Mucosa of rectum (tissue), 2 donors: ENCODE data around the gene ARAP1.

Source experiments
- H3K27ac ChIP-seq, 2 donors: one replicate each; pipeline ENCODE4 v1.7.0; 2013; ENCODE audit warnings: inconsistent platforms in 2 of 2, low read depth in 2 of 2, low read length in 2 of 2
- H3K27me3 ChIP-seq, 2 donors: one replicate each; pipeline ENCODE4 v1.7.0; 2013; ENCODE audit warnings: low read length in 2 of 2; ENCODE audit not compliant: control insufficient read depth in 2 of 2, insufficient read depth in 2 of 2
- H3K36me3 ChIP-seq, 2 donors: one replicate each; pipeline ENCODE4 v1.7.0; 2013; ENCODE audit warnings: low read length in 2 of 2; ENCODE audit not compliant: control insufficient read depth in 2 of 2, insufficient read depth in 2 of 2
- H3K4me1 ChIP-seq, 2 donors: one replicate each; pipeline ENCODE4 v1.7.0; 2013; ENCODE audit warnings: low read length in 2 of 2, mild to moderate bottlenecking in 1 of 2; ENCODE audit not compliant: control insufficient read depth in 2 of 2, insufficient read depth in 2 of 2
- H3K4me3 ChIP-seq, 2 donors: one replicate each; pipeline ENCODE4 v1.7.0; 2013; ENCODE audit warnings: low read length in 2 of 2
- H3K9ac ChIP-seq, 2 donors: one replicate each; pipeline ENCODE4 v1.7.0; 2013; ENCODE audit warnings: low read length in 2 of 2, low read depth in 1 of 2, mild to moderate bottlenecking in 1 of 2
- H3K9me3 ChIP-seq, 2 donors: one replicate each; pipeline ENCODE4 v1.7.0; 2013; ENCODE audit warnings: low read length in 2 of 2; ENCODE audit not compliant: control insufficient read depth in 2 of 2
- donor health status: healthy.
- donor health status: Normal muscosa, but diverticular disease.

Gene ARAP1

DNA sequence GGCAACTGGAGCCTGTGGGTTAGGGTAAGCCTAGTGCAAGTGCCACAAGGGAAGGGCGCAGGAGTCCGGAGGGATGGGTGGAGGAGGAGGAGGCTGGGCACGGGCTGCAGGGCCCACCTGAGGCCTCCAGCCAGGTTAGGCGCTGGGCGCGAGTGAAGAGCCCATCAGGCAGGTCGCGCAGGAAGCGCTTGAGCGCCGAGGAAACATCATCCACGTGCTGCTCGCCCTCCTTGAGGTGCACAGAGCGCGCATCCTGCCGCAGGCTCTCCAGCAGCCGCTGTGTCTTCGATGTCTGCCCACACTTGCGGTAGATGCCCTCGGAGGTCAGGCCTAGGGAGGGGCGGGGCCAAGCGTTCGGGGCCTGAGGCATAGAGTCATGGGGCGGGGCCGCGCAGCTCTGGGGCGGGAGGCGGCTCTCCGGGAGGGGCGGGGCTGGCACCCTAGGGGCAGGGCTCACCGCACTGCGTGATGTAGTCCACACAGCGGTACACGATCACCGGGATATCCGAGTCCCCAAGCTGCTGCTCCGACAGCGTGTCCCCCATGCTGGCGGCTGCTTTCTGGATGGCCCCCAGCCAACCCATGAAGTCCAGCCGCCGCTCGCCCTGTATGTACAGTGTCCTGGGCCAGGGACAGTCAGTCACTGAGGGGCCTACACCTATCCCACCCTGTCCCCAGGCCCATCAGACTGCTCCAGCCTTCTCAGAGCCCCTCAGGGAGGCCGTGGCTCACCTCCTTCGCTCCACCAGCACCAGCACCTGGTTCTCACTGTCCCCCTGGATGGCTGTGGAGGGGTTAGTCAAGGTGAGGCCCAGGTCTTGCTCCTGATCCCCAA lies 55.1 kb downstream of the ARAP1 start:
- Histone ChIP-seq H3K27me3 (no peaks in the 10 kb centered on the region), H3K4me1 (no peaks in the 10 kb centered on the region), H3K4me3 (no peak overlapping the region), H3K9me3 (no peaks in the 10 kb centered on the region), H3K36me3 (peaks cover 89 to 92% of the 10 kb centered on the region in 2 donors), H3K27ac (no peak overlapping the region), H3K9ac (no peak overlapping the region)

DNA sequence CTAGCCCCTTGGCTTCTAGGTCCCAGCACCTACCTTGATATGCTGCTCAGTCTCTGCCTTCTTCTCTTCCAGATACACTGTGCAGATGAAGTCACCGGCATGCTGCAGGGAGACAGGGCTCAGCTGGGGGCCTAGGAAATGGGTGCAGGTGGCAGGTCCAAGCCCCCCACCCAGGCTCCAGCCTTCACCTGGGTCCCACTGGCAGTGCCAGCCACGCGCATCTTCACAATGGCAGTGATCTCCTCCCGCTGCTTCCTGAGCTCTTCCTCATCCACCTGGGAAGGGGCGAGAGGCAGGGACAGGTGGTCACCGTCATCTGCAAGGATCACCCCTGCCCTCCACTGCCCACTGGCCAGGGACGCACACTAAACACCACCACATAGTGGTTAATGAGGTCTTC lies 56.9 kb downstream of the ARAP1 start:
- Histone ChIP-seq H3K4me3 (no peak overlapping the region), H3K27me3 (no peaks in the 10 kb centered on the region), H3K9me3 (no peaks in the 10 kb centered on the region), H3K9ac (no peak overlapping the region), H3K36me3 (peaks cover 85 to 95% of the 10 kb centered on the region in 2 donors), H3K4me1 (no peaks in the 10 kb centered on the region), H3K27ac (no peak overlapping the region)

DNA sequence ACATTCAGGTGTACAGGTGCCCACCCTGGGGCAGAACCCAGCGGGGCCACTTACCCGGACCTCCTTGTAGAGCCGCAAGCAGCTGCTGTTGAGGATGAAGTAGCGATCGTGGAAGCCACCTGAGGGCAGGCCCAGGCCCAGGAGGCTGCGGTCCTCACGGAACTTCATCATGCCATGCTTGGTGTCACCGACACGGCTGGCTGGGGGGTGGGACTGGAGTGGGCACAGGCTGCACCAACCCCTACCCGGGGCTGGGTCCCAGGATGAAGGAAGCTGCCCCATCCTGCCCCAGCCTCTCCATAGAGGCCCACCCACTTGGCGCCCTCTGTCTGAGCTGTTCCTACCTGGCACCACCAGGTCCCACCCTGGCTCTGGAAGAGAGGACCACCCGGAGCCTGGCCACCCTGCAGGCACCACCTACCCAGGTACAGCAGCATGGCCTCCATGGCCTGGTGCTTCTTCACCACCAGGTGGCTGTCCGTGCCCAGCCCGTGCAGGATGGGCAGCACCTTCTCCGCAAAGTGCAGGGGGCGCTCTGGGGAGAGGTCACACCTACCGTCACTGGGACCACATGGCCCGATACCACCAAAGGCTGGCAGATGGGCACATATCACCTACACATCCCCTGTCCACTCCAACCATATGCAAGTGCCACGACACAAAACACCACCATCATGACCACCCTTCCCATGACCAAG lies 58.8 kb downstream of the ARAP1 start:
- H3K36me3 ChIP-seq: peaks cover 87 to 88% of the 10 kb centered on the region in 2 donors
- no peaks in the 10 kb centered on the region for H3K9me3 ChIP-seq
- no peak overlapping the region for H3K27ac ChIP-seq
- no peaks in the 10 kb centered on the region for H3K4me1 ChIP-seq
- H3K27me3 ChIP-seq: no peaks in the 10 kb centered on the region
- no peak overlapping the region for H3K9ac ChIP-seq
- no peak overlapping the region for H3K4me3 ChIP-seq

DNA sequence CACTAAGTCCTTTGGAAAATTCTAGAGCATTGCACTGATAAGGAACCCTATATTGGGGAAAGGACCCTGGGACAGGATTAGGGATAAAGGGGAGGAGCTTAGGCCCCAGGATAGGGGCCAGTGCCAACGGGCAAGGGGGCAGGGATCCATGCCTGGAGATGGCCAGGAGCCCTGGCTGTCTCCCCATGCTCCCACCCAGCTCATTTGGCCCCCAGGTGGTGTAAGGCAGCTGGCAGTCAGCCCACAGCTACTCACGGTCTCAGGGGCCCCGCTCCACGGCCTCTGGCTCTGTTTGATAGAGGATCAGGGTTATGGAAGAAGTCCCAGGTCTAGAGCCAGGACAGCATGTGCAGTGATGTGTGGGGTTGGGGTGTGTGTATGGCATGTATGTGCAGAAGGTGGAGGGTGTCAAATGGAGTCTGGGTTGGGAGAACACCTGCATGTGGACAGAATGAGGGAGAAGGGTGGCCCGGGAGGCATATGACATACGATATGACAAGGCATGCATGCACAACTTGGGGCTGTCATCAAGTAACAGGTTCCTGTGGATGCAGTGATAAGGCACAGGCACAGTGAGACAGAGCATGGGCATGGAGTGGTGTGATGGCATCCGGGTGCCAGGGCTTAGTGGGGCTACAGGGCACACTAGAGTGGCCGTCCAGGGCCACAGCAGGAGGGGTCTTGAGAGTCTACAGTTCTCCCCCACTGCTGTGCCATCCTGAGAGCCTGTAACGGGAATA lies 59.5 kb downstream of the ARAP1 start:
- Histone ChIP-seq H3K36me3 (peaks cover 88% of the 10 kb centered on the region in 2 donors), H3K27me3 (no peaks in the 10 kb centered on the region), H3K4me1 (no peaks in the 10 kb centered on the region), H3K27ac (no peak overlapping the region), H3K4me3 (no peak overlapping the region), H3K9me3 (no peaks in the 10 kb centered on the region), H3K9ac (no peak overlapping the region)

DNA sequence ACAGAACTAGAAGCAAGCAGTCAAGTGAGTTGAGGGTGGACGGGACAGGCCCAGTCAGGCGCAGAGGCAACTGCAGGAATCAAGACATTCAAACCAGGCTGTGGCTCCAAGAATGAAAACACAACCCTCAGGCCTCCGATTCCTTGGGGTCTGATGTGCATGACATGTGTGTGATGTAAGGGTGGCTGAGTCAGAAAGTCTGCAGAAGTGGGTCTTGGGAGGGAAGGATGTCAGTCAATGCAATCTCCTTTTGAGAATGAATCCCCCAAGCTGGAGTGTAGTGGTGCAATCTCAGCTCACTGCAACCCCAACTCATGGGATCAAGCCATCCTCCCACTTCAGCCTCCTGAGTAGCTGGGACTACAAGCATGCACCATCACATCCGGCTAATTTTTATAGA lies 62.0 kb downstream of the ARAP1 start:
- no peaks in the 10 kb centered on the region for H3K4me1 ChIP-seq

DNA sequence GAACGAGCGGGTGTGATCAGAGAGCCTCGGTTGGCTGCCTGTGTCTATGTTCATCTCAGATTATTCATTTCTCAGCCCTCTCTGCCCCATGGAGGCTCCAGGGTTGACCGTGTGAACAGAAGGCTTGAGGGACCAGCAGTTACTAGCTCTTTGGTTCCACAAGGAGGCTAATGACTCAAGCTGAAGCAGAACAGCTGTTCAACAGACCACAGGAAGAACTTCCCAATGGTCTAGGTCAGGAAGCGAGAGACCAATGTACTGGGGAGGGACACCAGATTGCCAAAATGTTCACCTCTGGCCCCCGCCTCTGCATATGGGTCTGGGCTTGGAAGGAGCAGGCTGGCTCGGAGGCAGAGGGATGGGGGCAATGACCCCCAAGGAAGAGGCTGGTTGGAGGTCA lies 63.3 kb downstream of the ARAP1 start:
- Histone ChIP-seq H3K4me3 (no peak overlapping the region), H3K9ac (no peak overlapping the region), H3K36me3 (peaks cover 64 to 68% of the 10 kb centered on the region in 2 donors), H3K9me3 (no peaks in the 10 kb centered on the region), H3K4me1 (peaks cover 2% of the 10 kb centered on the region in 2 donors), H3K27me3 (no peaks in the 10 kb centered on the region), H3K27ac (no peak overlapping the region)

More for the DNA sequence above, 62.0 kb downstream of the ARAP1 start:
- H3K27me3 ChIP-seq: no peaks in the 10 kb centered on the region
- H3K4me3 ChIP-seq: no peak overlapping the region
- H3K9ac ChIP-seq: no peak overlapping the region
- peaks cover 76 to 80% of the 10 kb centered on the region in 2 donors for H3K36me3 ChIP-seq
- no peaks in the 10 kb centered on the region for H3K9me3 ChIP-seq
- H3K27ac ChIP-seq: no peak overlapping the region

DNA sequence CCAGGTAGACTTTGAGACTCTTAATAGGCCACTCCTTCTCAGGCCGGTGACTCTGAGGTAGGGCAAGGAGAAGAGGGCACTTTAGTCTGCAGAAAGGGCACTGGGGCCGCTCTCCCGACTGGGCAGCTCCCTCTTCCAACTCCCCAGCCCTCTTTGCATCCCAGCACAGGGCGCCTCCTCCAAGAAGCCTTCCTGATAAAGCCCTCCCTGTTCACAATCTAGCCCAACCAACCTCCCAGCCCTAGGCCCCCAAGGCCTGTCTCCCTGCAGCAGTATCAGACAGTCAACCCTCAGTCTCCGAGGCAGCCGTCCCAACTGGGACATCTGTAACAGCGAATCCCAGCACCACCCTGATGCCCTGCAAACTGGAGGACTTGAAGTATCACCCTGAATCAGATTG lies 63.7 kb downstream of the ARAP1 start:
- Histone ChIP-seq H3K27ac (no peak overlapping the region), H3K9ac (no peak overlapping the region), H3K4me3 (no peak overlapping the region), H3K4me1 (peaks cover 2% of the 10 kb centered on the region in 2 donors), H3K27me3 (no peaks in the 10 kb centered on the region), H3K36me3 (peaks cover 59 to 63% of the 10 kb centered on the region in 2 donors), H3K9me3 (no peaks in the 10 kb centered on the region)

DNA sequence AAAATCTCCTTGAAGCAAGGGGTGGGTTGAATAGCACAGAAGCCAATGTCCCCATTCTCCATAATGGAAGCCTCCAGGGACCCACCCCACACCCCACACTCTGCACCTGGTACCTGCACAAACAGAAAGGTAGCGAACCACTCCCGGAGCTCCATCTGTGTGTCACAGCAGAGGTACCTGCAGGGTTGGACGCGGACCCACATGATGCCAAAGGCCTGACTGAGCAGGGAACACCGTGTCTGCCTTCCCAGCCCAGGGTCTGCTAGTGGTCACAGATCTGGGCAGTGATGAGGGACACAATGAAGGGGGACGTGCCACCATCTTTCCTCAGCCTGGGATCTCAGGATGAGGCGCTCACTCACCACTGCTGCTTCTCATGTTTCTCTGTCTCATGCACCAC lies 64.9 kb downstream of the ARAP1 start:
- Histone ChIP-seq H3K27me3 (no peaks in the 10 kb centered on the region), H3K9me3 (no peaks in the 10 kb centered on the region), H3K9ac (no peak overlapping the region), H3K27ac (no peak overlapping the region), H3K36me3 (peaks cover 48 to 52% of the 10 kb centered on the region in 2 donors), H3K4me1 (peaks cover 2% of the 10 kb centered on the region in 2 donors), H3K4me3 (no peak overlapping the region)

DNA sequence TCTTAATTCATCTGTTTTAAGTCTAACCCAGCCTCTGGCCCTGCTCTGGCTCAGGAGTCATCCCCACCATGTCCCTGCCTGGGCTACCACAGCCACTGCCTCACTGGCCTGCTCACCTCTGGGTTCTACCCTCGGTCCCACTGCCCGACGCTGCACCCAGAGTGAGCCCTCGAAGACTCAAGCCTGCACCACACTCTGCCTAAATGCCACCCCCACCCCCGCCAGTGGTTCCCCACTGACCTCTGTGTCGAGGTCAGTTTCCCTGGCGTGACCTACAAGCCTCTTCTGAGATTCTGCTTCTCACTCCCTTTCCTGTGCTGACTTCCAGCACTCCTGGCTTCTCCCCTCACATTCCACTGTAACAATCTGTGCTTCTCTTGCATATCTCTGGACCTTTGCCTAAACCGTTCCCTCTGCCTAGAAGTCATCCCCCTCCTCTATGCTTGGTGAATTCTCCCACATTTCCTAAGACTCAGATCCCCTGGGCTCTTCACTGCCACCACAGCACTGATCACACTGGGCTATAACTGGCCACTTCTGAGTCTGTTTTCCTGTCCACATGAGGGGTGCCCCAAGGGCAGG lies 65.5 kb downstream of the ARAP1 start:
- Histone ChIP-seq H3K9ac (no peak overlapping the region), H3K27ac (no peak overlapping the region), H3K27me3 (no peaks in the 10 kb centered on the region), H3K4me3 (no peak overlapping the region), H3K4me1 (peaks cover 2% of the 10 kb centered on the region in 2 donors), H3K9me3 (no peaks in the 10 kb centered on the region), H3K36me3 (peaks cover 42 to 46% of the 10 kb centered on the region in 2 donors)
